ENCODE measurements around the gene OTOGL.

DNA sequence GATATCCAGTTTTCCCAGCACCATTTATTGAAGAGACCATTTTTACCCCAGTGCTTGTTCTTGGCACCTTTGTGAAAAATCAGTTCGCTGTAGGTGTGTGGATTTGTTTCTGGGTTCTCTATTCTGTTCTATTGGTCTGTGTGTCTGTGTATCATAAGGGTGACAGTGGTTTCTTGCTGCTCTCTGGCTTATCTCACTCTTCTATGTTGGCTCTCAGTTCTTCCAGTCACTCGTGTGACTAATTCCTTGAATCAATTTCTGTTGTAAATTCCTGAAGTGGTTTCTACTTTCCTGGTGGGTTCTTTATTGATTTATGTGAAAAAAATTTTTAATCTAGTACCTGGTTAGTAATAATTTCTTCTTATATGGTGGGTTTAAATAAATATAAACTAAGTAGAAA, 58.3 kb downstream of the OTOGL start:
- no peak for TF ChIP-seq EP300 (IDR thresholded peaks at IDR 0.05)
- TF ChIP-seq, protein P1, sequence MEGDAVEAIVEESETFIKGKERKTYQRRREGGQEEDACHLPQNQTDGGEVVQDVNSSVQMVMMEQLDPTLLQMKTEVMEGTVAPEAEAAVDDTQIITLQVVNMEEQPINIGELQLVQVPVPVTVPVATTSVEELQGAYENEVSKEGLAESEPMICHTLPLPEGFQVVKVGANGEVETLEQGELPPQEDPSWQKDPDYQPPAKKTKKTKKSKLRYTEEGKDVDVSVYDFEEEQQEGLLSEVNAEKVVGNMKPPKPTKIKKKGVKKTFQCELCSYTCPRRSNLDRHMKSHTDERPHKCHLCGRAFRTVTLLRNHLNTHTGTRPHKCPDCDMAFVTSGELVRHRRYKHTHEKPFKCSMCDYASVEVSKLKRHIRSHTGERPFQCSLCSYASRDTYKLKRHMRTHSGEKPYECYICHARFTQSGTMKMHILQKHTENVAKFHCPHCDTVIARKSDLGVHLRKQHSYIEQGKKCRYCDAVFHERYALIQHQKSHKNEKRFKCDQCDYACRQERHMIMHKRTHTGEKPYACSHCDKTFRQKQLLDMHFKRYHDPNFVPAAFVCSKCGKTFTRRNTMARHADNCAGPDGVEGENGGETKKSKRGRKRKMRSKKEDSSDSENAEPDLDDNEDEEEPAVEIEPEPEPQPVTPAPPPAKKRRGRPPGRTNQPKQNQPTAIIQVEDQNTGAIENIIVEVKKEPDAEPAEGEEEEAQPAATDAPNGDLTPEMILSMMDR (IDR thresholded peaks at IDR 0.05): no peak
- TF ChIP-seq POLR2A (IDR thresholded peaks at IDR 0.05): no peak

Measured in tibial nerve (tissue), 4 donors.